Smooth muscle cell of the brain vasculature (primary cell): Measurements from ENCODE around the gene UGGT1.

Experiments
- DNase-seq: peaks from one replicate; pipeline ENCODE4 v3.0.0-alpha.2; 2012; ENCODE audit warnings: low read depth, low spot score

Gene UGGT1

GRCh38 chr2:128215897-128216642 is 125.1 kb downstream of the UGGT1 start:
- DNase-seq: no peak

DNA sequence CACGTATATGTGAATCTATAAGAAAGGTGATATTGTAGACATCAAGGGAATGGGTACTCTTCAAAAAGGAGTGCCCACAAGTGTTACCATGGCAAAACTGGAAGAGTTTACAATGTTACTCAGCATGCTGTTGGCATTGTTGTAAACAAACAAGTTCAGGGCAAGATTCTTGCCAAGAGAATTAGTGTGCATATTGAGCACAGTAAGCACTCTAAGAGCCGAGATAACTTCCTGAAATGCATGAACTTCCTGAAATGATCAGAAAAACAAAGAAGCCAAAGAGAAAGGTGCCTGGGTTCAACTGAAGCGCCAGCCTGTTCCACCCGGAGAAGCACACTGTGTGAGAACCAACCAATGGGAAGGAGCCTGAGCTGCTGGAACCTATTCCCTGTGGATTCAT is 126.7 kb downstream of the UGGT1 start:
- no peak for DNase-seq

DNA sequence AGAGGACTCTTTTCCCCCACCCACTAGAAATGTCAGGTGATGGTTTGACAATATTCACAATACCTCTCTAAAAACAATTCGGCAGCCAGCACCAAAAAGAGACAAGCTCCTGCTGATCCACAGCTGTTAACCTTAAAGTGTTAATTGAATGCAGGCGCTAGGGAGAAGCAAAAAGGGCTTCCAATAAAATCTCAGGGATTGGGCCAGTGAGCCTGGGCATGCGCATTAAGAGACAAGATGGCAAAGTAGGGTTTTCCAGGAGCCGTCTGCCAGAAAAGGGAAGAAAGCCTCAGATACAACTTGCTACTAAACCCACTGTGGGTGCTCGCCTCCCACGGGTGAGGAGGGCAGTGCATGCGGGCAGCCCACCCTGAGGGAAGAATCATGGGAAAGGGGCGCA is 128.9 kb downstream of the UGGT1 start:
- DNase-seq: no peak

GRCh38 chr2:128227862-128228261 is 136.9 kb downstream of the UGGT1 start:
- no peak for DNase-seq

- no peak for DNase-seq
Measured at GRCh38 chr2:128228894-128229293, 137.9 kb downstream of the UGGT1 start.

DNA sequence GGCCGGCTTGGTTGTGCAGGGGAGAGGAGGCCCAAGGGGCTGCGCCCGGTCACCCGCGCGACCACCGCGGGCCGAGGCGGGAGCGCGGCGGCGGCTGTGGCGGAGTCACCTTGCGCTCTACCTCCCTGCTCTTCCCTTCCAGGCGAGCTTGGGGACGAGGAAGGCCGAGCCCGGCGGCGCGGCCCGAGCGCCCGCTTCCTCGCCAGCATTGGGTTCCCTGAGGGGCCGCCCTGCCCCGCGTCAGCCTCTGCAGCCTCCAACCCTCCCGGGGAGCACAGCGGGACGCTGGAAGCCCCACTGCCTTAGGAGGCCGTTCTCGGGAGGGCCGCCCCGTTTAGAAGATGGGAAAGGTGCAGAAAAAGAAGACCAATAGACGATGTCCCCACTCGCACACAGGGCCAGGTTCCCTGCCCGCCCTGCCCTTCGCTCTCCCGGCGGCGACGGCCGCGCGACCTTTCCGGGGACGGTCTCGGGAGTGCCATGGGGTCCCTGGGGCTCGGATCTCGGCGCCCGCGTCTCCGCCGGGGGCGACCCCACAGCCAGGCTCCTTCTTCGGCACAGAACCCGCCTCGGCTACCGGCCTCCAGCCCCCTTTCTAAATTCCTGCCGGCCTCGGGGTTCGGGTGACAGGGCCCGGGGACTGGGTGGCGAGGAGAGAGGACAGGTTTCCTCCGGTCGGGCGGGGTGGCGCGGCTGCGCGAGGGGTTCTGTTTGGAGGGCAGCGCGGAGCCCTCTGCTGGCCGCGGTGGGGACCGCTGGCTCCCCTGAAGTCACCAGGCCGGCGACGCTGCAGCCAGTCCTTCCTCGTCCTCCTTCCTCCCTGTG is 142.2 kb downstream of the UGGT1 start:
- DNase-seq: peak; percentile 43

- no peak for DNase-seq
Measured at GRCh38 chr2:128233790-128234395, 142.9 kb downstream of the UGGT1 start.

- DNase-seq: no peak
Measured at GRCh38 chr2:128234613-128235012, 143.6 kb downstream of the UGGT1 start.

GRCh38 chr2:128235581-128235980 is 144.6 kb downstream of the UGGT1 start:
- no peak for DNase-seq

DNA sequence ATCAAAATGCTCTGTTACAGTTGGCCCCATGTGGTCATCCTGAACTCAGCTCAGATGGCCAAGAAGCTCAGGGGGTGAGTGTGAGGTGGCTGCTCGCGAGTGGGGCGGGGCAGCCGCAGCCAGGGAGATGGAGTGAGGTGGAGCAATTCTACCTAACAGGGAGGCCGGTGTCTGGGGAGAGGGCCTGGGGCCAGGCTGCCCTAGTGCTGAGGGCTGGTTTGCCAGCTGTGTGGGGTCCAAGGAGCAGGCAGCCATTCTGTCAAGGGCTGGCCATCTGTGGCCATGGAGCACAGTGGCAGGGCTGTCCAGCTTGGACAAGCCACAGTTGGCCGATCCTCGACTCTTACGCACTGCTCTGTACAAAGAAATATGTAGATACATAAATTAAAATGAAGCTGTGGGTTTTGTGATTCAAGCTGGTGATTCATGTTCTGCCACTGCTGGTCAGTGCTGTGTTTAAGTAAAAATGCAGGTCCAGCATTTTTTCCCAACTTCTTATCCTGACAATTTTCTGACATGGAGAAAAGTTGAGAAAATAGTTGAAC is 145.6 kb downstream of the UGGT1 start:
- DNase-seq: no peak

DNA sequence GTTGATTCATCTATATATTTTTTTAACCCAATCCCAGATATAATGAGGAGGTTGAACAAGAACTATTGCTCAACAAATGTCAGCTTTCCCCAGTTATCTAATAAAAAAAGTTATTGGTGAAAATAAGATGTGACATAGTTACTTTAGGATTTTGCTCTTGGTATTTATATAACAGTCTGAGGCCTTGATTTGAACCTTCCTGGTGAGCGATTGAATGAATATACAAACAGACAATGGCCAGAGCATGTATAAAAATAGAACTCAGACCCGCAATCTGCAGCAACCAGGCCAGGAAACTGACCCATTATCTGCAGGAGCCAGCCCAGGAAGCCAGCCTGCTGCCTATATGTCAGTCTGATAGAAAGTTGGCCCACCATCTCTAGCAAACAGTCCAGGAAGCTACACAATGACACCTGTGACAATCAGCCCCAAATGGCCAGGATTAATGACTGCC is 146.1 kb downstream of the UGGT1 start:
- no peak for DNase-seq

GRCh38 chr2:128237911-128238697 is 147.1 kb downstream of the UGGT1 start:
- DNase-seq: no peak

GRCh38 chr2:128241896-128242295 is 150.9 kb downstream of the UGGT1 start:
- no peak for DNase-seq
